NCI-H69 (cell line): ENCODE data around the gene BICDL2.
A peak's percentile ranks its signal among the peaks of the same experiment; 100 is the strongest.

ENCODE experiments used
- DNase-seq: peaks from one replicate; lab custom pipeline; 2025; lab: John Stamatoyannopoulos, UW

The BICDL2 gene

DNA sequence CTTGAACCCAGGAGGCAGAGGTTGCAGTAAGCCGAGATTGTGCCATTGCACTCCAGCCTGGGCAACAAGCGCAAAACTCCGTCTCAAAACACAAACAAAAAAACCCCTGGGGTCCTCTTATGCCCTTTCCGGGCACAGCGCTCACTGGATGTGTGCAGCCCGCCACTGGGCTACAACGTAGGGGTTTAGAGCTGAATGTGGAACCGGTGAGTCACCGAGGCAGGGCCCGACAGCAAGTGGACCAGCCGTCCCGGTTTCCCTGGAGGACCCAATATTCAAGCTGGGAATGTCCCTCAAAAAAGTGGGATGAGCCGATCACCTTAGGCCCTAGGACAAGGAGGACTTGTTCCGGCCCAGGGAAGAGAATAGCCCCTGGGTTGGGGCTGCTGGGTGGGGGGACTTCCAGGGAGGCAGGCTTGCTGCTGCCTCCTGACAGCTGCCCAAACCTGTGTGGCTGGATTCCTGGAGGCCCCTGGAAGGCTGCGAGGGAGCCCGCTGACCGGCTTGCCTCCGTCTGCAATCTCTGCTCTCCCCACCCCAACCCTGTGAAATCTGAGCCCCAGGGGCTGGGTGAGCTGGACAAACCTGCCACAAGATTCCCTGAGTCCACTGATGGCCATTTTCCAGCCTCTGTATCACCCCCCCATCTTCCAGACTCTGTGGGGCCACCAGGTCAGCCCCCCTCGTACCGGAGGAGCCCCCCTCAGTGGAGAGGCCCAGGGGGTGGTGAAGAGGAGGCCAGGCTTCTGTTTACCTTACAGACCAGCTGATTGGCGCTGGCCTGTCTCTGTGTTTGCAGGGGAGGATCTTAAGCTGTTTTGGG is 27.0 kb downstream of the BICDL2 start:
- DNase-seq: peak; percentile 53

DNA sequence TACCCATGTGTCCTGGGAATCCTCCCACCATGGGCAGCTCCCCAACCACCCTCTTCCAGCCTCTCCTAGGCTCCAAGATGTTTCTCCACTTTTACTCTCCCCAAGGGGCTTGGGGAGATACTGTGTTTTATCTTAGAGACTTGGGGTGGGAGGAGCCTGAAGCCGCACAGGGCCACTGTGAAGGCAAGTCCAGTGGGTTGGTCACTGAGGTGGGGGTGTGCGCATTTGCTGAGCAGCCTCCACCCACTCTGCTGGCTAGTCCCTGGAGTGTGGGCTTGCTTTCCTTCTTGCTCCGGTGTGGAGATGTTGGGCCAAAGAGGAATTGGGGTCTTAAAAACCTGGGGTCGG is 28.1 kb downstream of the BICDL2 start:
- no peak for DNase-seq

DNA sequence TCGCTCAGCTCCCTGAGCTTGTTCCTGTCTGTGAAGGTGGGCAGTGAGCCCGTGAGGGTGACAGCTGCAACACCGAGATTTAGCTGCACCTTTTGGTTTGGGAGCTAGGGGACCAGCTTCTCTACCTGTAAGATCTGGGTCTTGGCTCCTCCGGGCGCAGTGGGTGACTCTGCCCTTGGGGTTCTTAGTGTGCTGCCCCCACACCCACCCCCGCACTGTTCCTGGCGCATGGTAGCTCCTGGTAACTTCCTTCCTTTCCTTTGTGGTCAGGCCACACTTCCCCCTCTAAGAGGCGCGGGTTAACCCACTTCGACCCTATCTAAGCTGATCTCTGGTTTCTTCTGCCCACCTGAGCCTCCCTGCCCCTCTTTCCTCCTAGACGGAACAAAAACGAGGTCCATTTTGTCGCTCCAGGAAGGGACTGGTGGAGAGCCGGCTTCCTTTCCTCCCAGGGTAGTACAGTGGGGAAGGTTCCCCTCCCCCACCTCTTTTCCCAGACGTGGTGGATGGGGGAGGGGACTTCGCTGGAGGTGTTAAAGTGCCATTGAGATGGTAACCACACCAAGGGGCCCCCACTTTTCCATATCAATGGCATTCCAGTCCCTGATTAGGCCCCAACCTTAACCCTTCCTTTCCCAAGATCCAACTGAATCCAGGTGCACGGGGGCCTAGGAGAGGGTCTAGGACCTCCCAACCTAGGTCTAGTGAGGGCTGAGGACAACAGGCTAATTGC is 28.6 kb downstream of the BICDL2 start:
- DNase-seq: no peak

DNA sequence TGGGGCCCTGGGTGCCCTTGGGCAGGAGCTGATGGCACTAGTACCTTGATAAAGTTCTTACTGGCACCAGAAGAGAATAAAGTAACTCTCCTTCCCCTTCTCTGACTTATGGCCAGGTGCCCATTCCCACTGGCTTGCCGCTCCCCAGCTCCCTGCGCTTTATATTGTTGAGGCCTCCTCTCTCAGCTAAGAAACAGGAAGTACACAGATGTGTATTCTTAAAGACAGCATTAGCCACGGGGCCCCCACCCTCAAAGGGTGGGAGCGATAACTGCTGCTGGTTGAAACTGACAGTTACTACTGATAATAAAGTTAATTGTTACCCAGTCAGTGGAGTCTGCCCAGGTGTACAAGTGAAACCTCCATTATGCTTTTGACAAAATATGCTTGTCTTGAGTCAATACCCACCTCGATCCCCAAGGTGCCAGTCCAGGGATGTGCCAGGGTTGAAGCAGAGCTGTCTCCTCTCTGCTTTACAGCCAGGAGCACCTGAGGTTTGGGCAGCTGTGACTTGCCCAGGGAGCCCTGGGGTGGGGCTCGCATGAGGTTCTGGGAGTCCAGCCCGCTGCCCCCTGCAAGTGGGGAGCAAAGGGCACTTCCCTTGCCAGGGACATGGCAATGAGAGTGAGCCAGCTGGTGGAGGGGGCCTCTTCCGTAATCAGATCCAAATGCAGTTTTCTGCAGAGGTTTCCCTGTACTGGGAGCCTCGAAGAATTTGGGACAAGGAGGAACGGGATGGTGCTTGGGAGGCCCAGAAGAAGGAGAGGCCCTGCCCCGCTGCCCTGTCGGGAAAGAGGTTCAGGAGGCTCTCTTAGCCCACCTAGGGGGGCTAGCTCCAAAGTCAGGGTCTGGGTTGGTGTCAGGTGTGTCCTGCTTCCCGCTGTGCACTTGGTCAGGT is 29.4 kb downstream of the BICDL2 start:
- DNase-seq: no peak

DNA sequence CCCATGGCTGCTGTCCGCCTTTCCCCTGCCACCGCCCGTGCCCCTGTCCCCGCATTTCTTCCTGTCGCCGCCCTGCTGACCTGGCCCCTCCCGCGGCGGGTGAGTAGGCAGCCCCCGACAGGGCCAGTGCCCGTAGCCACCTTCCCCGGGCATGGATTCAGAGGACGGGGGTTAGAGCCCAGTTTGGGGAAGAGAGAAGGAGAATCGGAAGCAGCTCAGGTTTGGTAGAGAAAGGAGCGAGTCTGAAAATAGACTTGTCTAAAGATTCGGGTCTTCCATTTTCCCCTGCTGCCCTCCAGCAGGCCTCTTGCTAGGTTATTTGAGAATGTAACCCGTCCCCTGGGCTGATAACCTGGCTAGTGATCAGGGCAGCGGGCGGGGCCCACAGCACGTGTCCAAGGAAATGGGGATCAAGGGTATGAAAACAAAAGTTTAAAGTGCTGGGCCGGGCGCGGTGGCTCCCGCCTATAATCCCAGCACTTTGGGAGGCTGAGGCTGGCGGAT is 31.9 kb downstream of the BICDL2 start:
- peak; percentile 68 for DNase-seq

DNA sequence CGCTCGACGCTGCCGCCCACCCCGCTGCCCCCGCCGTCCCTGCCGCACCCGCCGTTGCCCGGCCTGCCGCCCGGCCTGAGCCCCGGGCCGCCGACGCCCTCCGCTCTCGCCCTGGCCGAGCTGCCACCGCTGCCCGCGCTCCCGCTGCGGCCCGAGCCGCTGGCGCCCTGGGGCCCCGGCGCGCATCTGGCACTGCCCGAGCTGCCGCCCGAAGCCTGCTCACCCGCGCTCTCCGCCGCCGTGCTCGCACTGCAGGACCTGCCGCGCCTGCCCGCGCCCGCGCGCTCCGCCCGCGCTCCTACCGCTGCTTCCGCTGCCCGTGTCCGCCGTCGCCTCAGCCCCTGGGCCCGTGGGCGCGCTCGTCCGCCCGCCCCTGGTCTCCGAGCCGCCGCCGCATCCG is 32.4 kb downstream of the BICDL2 start:
- DNase-seq: peak; percentile 77

DNA sequence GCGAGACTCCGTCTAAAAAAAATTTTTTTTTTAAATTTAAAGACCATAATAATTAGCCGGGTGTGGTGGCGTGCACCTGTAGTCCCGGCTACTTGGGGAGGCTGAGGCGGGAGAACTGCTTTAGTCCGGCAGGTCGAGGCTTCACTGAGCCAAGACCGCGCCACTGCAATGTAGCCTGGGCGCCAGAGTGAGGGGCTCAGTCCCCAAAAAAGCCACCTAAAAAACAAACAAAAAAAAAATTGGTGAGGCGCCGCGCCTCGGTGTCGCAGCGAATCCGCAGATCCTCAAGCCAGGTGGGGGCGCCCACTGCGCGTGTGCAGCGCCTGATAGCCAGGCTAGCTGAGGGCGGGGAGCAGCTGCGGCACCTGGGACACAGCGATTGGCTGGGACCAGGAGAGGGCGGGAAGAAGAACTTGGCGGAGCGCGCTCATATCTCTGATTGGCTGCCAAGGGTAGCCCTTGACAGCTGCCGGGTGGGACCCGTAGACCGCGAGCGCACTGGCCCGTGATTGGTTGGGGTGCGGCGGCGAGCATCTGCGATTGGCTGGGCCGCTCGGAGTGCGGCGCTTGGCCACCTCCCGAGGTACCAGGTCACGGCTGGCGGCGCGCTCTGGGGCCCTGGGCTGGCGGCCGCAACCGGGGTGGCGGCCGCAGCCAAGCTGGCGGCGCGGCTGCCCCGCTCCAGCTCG is 33.0 kb downstream of the BICDL2 start:
- peak; percentile 100 for DNase-seq

DNA sequence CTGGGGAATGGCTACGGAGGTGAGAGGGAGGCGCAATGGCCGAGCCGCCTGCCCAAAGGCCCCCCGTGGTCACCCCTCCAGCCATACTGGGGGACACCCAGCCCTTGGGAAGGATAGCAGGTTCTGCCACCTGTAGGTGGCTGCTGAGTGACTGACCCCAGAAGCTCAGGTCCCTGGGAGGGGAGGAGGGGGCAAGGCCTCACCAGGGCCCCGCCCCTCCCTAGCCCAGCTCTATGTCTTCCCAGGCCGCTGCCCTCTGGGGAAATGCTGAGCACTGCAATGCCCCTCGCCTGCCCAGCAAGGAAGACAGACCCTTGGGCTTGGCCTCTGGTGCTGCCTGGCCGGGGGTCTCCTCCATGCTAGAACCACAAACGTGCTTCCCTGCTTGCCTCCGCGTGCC is 35.4 kb downstream of the BICDL2 start:
- DNase-seq: no peak

DNA sequence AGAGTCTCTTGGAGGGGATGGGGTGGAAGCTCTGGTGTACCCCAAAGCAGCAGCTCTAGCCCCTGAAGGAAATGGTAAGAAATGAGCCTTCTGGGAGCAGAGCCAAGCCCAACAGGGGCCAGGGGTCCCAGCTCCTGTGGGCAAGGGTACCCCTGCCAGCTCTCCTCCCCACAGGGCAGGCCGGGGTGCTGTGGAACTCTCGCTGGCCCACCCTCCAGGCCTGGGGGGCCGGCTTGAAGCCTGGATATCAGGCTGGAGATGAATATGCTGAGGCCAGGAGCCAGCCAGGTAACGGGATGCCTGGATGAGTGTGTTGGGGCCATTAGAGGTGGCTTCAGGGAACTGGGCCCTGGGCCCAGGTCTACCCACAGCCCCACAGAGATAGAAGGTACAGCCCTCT is 36.2 kb downstream of the BICDL2 start:
- no peak for DNase-seq

DNA sequence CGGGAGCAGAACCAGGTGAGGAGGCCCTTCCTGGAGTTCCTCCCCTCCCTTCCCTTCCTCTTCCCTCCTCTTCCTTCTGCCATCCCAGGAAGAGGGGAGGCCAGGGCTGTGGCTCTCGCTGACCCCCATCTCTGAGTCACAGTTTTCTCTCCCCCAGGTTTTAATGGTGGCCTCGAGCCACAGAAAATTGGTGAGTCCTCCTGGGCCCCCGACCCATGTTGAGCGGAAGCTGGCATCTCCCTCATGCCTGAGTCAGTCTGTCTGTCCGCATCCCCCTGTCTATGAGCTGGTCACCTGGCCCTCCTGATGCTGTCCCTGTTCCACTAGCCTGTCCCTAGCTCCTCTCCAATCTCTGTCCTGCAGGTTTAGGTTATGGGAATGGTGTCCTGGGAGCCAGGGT is 36.8 kb downstream of the BICDL2 start:
- DNase-seq: no peak

DNA sequence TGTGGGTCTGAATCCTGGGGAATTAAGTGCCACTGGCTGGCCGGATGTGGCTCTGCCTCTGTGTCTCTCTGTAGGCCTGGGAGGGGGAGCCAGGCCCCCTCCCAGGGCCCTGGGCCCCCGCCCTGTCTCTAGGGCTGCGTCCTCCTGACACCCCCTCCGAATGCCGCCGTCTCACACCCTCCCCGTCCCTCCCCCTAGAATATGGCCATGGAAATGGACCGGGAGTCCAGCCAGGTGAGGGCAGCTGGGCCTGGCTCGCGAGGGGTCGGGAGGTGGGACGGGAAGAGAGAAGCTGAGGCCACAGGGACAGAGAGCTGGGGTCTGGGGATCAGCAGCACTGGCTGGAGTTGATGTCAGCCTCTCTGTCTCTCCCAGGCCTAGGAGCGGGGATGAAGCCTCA is 40.4 kb downstream of the BICDL2 start:
- DNase-seq: no peak

DNA sequence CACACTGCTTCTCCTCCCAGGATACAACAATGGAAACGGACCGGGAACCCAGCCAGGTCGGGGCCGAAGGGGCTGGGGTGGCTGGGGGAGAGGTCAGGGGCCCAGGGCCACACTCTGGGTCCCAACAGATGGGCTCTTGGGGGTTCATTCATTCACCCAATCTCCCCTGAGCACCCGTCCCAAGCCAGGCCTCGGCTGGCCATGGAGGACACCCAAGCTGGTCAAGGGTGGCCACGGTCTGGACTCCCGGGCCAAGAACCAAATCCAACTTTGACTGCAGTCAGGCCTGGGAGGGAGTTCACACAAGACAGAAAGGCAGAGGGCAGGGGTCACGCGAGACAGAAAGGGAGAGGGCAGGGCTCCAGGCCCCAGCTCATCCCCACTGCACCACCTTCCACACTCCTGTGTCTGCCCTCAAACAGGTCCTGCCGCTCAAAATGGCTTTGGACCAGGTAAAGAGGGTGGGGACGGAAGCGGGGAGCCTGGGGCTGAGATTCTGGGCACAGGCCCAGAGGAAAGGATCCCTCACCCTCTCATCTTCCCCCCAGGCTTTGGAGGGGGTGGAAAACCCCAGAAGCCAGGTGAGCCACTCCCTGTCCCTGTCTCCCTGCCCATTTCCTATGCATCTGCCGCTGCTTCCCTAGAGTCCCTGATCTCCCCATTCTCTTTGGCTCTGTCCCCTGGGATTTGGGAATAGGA is 44.2 kb downstream of the BICDL2 start:
- no peak for DNase-seq

DNA sequence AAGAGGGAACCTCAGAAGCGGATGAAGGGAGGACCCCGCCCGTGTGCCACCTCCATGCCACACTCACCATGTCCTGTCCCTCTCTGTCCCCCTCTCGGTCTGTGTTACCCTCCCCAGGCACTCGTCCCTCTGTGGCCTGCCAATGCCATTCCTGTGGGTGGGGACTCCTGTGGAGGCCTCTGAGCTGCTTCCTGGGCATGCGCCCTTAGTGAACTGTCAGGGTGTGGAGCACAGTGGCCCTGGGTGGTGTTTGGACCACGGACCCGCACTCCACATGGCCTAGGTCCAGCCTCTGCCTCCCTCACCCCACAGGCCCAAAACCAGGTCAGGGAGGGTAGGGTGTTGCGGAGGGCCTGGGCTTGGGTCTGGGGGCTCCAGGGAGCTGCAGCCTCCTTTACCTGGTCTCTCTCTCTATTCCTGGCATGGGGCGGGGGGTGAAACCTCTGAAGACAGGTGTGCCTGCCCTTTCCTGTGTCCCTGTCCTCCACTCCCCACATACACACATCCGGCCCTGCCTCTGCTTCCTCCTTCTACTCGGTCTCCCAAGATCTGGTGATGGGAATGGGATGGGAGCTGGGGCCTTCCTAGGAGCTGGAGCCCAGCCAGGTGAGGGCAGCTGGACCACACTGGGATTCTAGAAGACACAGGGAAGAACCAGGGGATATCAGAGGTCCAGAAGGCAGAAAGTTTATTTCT is 45.0 kb downstream of the BICDL2 start:
- no peak for DNase-seq

DNA sequence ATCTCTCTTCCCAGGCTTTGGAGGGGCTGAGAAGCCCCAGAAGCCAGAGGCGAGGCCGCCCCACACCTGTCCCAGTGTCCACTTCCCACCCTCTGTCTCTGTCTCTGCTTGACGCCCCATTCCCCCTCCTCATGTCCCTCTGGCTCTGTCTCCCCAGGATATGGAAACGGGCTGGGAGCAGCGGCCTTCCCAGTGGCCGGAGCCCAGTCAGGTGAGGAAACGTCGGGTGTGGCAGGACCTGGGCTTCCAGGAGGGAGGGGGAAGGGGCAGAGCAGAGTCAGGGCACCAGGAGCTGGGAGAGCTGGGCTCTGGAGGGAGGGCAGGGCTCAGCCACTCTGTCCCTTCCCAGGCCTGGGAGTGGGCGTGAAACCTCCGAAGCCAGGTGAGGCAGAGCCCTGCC is 45.9 kb downstream of the BICDL2 start:
- DNase-seq: no peak

DNA sequence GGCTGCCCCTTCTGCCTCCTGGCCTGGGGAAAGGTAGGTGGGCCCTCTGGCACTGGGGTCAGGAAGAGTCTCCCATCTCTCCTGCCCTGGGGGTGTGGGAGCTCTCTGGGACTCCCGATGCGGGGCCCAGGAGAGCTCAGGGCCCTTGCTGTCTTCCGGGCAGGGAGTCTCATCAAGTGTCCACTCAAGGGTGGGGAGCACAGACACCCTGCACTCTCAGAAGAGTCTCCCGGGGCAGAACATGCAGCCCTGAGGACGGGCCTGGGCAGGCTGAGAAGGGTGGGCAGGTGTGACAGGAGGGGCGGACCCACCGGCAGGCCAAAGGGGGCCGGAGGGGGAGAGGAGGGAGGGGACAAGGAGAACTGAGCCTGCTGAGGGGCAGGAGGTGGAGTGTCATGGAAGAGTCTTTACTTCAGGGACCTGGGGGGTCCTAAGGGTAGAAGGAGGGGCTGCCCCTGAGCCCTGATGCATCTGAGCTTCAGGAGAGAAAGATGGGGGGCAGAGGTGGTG is 48.1 kb downstream of the BICDL2 start:
- peak; percentile 75 for DNase-seq

DNA sequence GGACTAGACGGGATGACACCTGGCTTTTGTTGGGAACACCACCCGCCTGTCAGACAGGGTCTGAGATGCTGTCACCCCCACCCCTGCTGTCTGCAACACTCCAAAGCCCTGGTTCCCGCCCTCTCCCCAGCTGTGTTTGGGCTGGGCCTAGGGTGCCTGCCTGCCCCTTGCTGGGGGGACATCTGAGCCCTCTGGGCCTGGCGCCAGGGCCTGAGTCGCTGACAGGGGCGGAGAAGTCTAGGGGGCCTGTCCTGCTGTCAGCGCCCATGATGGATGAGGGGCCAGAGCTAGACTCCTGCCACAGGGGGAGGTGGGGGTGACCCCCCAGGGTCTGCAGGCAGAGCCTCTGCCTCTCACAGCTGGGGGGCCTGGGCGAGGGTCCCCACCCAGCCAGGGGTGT is 48.9 kb downstream of the BICDL2 start:
- peak; percentile 98 for DNase-seq

DNA sequence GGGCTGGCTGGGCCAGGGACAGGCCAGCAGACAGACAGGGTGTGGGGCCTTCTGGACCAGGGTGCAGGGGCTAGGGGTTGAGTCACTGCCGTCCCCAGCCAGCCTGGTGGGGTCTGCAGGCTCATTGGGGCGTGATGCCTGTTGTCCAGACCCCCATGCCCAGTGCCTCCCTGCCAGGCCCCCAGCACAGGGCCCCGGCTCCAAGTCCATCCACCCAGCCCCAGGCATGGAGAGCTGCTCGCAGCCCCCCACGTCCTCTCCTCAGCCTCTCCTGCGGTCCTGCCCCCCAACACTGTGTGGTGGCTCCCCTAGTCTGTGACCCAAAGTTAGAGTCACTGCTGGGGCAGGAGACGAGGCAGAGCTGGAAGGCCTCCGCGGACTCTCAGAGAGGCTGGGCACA is 49.5 kb downstream of the BICDL2 start:
- no peak for DNase-seq

DNA sequence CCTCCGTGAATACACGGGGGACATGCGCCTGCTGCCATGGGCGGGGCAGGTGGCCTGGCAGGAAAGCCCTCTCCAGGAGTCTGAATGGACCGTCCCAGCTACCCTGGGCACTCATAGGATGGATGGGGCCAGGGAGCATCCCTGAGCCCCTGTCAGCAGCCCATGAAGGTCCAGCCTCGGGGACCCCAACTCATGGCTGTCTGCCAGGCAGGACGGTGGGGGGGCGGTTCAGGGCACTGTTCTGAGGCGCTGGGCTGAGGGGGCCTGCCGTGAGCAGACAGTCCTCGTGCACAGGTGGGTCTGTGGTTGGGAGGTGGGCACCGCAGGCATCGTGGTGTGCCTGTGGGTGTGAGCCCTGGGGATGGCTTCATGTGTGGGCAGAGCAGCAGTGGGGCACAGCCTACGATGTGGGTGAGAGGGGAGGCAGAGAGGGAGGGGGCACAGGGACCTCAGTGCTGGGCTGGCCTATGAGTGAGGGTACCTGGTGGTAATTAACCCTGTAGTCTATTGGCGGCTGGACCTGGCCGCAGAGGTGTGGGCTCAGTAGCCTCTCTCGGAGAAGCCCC is 50.0 kb downstream of the BICDL2 start:
- peak; percentile 93 for DNase-seq

DNA sequence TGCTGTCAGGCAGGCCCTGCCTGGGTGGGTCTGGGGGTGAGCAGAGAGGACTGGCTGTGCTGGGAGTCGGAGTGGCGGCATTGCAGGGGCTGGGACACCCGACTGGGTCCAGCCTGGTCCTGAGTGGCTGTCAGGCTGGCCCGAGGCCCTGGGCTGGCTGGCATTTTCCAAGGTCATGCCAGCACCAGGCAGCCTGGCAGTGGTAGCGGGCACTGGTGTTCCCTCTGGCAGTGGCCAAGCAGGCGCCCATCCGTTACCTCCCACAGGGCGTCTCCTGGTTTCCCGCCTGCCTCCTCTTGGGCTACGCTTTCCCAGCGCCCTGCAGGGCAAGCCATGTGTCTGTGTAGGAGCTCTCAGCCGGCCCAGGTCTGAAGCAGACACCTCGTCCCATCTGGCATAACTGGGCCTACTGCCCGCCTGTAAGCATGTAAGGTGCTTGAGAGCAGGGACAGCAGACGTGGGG is 50.8 kb downstream of the BICDL2 start:
- DNase-seq: peak; percentile 97

DNA sequence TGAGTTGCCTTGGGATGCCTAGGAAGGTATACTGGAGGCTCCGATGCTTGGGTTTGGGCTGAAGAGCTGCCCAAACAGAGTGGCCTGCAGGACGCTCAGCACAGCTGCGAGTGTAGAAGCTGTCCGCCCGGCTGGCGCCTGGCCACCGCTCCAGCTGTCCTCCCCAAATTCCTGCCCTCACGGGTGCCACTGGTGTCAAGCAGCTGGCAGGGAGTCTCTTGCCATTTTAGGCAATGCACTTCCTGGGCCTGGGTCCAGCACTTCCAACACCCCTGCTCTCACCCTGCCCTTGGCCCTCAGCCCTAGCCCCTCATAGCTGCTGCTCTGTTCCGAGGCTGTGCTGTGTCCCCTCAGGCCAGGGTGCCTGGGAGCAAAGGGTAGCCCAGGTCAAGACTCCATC is 51.3 kb downstream of the BICDL2 start:
- DNase-seq: peak; percentile 69
